Mesothelial cell of epicardium (in vitro differentiated cells): ENCODE data around the gene NXPH4. TPM values are rescaled to one million over a fixed set of nuclear protein-coding genes. Genes with fewer than 3 reads are reported as not detected.
A peak's percentile ranks its signal among the peaks of the same experiment; 100 is the strongest.

Experiments
- DNase-seq, 2 experiments: peaks; one replicate each; pipeline ENCODE4 v3.0.0; 2021; ENCODE audit warnings: low spot score in 2 of 2; ENCODE audit not compliant: unreplicated experiment in 2 of 2
- H3K27ac Mint-ChIP-seq: 2 replicates; pipeline ENCODE4 v1.8.0; 2021; ENCODE audit warnings: mixed read lengths
- H3K27me3 Mint-ChIP-seq: 2 replicates; pipeline ENCODE4 v1.8.0; 2021; ENCODE audit warnings: low read depth, mixed read lengths
- H3K36me3 Mint-ChIP-seq: 2 replicates; pipeline ENCODE4 v1.8.0; 2021; ENCODE audit warnings: mixed read lengths
- H3K4me1 Mint-ChIP-seq: 2 replicates; pipeline ENCODE4 v1.8.0; 2021; ENCODE audit warnings: mixed read lengths
- H3K4me3 Mint-ChIP-seq: 2 replicates; pipeline ENCODE4 v1.8.0; 2021; ENCODE audit warnings: mild to moderate bottlenecking, moderate library complexity, mixed read lengths
- H3K9me3 Mint-ChIP-seq: 2 replicates; pipeline ENCODE4 v1.8.0; 2021; ENCODE audit warnings: mixed read lengths
- total RNA-seq: library from RNA; stranded (reverse); gene quantifications from 3 replicates; pipeline ENCODE4 v1.2.1, GENCODE V29; 2021
- TF ChIP-seq, protein P1 (sequence below): fragments of 200-600 bp; sonication (generic); IDR thresholded peaks from one replicate; pipeline ENCODE4 v1.5.0; 2021; ENCODE audit warnings: antibody characterized with exemption; ENCODE audit not compliant: unreplicated experiment

The NXPH4 gene
- total RNA-seq, 1 donor from 2014 or later: 3.8 TPM

DNA sequence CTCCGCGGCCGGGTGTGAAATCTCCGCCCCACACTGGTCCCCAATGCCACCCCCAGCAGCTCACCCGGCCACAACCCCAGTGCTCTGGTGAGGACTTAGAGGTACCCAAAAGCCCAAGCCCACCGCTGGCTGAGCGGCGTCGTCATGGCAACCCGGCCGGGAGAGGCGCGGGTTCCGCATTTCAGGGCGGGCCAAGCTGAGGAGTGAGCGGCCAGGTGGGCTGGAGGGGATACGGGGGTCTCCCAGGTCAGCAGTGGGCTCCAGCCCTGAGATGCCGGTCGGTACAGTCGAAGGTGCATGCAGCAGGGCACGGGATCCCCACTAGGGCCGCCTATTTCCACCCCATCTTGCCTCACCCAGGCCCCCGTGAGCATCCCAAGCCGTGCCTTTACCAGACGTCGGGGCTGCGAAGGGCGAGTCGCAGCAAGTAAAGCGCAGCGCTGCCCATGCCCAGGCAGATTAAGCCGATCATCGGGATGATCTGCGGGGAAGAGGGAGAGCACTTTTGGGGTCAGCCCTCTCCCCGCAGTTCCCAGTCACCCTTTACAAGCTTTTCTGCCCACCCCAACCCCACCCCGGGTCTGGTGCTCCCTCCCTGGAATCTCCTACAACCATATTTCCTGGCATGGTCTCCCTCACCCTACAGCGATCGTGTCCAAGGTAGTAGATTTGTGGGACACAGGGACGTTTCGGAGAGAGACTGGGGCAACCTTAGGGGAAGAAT is 19.8 kb downstream of the NXPH4 start:
- DNase-seq: no peak
- Mint-ChIP-seq H3K36me3 (peaks cover 26% of the 10 kb centered on the region), H3K27me3 (peaks cover 70% of the 10 kb centered on the region), H3K4me3 (no peak overlapping the region), H3K4me1 (peaks cover 31% of the 10 kb centered on the region), H3K9me3 (no peaks in the 10 kb centered on the region), H3K27ac (no peak overlapping the region)
- TF ChIP-seq, protein P1, sequence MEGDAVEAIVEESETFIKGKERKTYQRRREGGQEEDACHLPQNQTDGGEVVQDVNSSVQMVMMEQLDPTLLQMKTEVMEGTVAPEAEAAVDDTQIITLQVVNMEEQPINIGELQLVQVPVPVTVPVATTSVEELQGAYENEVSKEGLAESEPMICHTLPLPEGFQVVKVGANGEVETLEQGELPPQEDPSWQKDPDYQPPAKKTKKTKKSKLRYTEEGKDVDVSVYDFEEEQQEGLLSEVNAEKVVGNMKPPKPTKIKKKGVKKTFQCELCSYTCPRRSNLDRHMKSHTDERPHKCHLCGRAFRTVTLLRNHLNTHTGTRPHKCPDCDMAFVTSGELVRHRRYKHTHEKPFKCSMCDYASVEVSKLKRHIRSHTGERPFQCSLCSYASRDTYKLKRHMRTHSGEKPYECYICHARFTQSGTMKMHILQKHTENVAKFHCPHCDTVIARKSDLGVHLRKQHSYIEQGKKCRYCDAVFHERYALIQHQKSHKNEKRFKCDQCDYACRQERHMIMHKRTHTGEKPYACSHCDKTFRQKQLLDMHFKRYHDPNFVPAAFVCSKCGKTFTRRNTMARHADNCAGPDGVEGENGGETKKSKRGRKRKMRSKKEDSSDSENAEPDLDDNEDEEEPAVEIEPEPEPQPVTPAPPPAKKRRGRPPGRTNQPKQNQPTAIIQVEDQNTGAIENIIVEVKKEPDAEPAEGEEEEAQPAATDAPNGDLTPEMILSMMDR: no peak

DNA sequence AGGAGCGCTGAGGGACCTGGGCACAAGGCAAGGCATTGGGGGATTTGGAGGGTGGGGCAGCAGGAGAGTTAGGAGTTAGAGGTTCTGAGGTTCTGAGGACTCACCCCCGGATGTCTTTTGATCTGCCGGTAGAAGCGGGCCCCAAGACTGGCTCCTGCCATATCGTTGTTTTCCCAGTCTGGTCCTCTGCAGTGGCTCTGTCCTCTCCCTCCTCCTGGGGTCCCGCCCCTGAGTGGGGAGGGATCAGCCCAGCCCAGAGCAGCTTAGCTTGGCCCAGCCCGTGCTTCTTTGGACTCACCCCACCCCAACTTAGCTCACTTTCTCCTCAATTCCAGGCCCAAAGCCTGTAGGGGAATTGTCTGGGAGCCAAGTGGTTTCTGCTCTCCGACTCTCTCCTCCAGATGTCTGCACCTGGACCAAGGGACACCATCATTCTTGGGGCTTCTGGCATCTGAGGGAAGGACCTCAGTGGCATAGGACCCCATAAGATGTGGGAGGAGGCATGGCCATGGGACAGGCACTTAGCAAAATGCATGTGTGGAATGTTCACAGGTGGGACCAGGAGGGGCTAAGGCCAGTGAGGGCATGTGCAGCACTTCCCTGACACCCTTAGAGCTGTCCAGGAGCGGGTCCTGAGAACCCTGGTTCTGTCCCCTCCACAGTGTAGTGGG is 20.5 kb downstream of the NXPH4 start:
- peaks cover 77% of the 10 kb centered on the region for H3K27me3 Mint-ChIP-seq
- H3K27ac Mint-ChIP-seq: no peak overlapping the region
- H3K4me1 Mint-ChIP-seq: peaks cover 38% of the 10 kb centered on the region
- H3K36me3 Mint-ChIP-seq: peaks cover 20% of the 10 kb centered on the region
- TF ChIP-seq, protein P1: no peak
- H3K4me3 Mint-ChIP-seq: peak overlapping the region; percentile 59
- H3K9me3 Mint-ChIP-seq: no peaks in the 10 kb centered on the region
- DNase-seq: no peak

DNA sequence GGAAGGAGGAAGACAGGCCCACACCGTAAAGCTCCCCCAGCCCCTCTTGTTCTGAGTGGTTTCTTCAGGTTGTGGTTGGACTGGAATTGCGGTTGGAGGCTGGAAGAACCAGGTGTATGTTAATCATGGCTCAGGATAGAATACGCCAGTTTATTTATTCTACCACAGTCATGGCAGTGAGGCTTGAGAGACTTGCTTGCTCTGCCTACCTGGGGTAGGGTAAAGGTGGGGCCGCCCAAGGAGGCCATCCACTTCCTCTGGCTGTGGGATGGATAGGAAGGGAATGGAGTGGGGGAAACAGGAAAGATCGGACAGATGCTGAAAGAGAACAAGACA is 21.0 kb downstream of the NXPH4 start:
- TF ChIP-seq, protein P1: no peak
- H3K9me3 Mint-ChIP-seq: no peaks in the 10 kb centered on the region
- peak overlapping the region; percentile 59 for H3K4me3 Mint-ChIP-seq
- H3K4me1 Mint-ChIP-seq: peaks cover 40% of the 10 kb centered on the region
- no peak overlapping the region for H3K27ac Mint-ChIP-seq
- DNase-seq: no peak
- H3K36me3 Mint-ChIP-seq: peaks cover 17% of the 10 kb centered on the region
- H3K27me3 Mint-ChIP-seq: peaks cover 82% of the 10 kb centered on the region

DNA sequence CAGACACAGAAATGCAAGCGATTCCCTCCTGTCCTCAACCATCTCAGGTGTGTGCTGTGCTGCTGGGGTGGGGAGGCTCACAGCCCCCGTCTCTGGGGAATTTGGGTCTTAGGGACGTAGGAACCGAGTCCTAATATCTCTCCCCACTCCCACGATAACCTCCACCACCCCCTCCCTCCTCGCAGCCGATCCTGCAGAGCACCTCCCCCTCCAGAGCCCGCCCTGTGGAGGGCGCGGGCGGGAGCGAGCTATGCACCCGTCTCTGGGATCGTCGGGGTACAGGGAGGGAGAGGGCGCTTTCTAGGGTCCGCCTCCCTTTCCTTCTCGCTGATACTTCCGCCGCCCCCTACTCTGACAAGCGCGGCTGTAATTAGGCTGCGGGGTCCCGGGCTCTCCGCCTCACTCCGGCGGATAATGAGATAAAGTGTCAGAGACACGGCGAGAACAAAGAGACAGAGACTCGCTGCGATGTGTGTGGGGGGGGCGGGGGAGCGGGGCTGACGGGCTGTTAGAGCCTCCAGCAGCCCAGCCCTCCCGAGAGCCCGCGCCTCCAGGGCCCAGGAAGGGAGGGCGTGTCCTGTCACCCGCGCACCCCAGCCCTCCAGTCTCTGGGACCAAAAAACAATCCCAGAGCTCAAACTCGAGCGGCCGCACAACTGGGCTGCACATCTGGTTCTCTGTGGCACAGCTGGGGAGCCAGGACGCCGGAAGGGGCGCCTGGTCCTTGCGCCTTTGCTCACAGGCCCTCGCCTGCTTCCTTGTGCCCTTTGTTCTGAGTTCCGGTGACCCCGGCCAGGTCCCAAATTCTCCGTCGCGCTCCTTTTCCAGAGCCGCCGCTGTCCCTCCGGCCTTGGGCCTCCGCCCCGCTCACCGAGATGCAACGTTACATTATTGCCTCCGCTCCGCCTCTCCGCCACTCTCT is 21.6 kb downstream of the NXPH4 start:
- peaks cover 13% of the 10 kb centered on the region for H3K36me3 Mint-ChIP-seq
- no peak overlapping the region for H3K27ac Mint-ChIP-seq
- H3K4me3 Mint-ChIP-seq: peak overlapping the region; percentile 78
- no peaks in the 10 kb centered on the region for H3K9me3 Mint-ChIP-seq
- H3K4me1 Mint-ChIP-seq: peaks cover 45% of the 10 kb centered on the region
- TF ChIP-seq, protein P1: no peak
- no peak for DNase-seq
- H3K27me3 Mint-ChIP-seq: peaks cover 88% of the 10 kb centered on the region

DNA sequence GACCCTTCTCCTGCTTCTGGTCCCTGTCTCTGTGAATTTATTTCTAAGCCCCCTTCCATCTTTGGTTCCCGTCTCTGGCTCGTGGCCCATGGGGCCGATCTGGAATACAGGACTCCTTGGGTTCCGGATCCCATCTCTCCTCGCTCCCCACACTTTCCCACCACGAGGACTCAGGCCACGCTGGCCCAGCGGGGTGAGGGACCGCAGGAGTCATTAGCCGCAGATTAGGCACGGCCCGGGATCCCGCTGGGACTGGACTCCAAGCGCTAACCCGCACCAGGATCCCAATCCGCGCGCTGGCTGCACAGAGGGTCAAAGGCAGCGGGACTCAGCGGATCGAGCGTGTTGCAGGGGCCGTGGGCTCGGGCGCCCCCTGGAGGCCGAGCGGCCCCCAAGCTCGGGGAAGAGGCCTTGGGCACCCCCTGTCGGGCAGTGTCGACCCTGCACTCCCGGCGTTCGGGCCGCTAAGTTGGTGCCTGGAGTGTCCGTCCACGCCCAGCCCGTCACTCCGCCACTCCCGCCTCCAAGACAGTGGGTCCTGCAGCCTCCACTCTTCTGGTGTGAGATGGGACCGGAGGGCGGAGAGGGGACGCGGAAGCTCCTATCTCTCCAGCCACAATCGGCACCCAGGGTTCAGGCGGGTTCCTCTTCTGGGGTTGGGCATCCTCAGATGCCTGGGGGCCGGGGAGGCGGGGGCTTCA is 22.4 kb downstream of the NXPH4 start:
- H3K36me3 Mint-ChIP-seq: peaks cover 7% of the 10 kb centered on the region
- H3K9me3 Mint-ChIP-seq: no peaks in the 10 kb centered on the region
- H3K27ac Mint-ChIP-seq: no peak overlapping the region
- H3K27me3 Mint-ChIP-seq: peaks cover 96% of the 10 kb centered on the region
- H3K4me3 Mint-ChIP-seq: peak overlapping the region; percentile 78
- peaks cover 48% of the 10 kb centered on the region for H3K4me1 Mint-ChIP-seq
- TF ChIP-seq, protein P1: peak; percentile 100
- peak; percentile 80 to 95 for DNase-seq
